CMK (cell line): ENCODE results near the gene OOEP.
"Not testable (repeated sequence)": the region's sequence is repeated elsewhere in the genome, so short reads cannot be mapped to it uniquely, and the experiment has no call there.

Experiments used
- DNase-seq: peaks from one replicate; pipeline ENCODE4 v3.0.0-alpha.2; 2010; ENCODE audit warnings: low read depth

The OOEP gene

DNA sequence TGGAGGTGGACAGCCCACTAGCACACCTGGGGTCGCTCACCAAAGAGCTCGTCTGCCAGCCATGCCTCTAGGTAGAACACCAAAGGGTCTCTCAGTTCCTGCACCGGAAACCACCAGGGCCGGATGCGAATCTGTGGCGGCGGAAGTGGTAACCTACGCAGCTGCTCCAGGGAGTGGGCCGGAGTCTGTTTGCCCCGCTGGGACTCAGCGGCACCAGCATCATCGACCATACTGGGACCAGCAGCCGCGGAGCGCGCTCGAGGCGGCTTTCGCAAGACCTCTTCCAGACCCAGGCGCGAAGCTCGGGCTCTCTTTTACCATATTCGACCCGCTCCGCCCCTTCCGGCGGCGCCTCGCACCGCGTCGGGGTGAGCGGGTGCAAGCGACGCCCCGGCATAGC lies at the start of gene OOEP:
TSS of gene OOEP (minus strand) at position 335 of the 400 bp plus-strand sequence. CDS start at position 230, 105 bp downstream.
- DNase-seq = no peak

- DNase-seq = no peak
Measured at GRCh38 chr6:73418081-73418741, 48.5 kb upstream of the OOEP start.

GRCh38 chr6:73413102-73413501 lies 43.4 kb upstream of the OOEP start:
- no peak for DNase-seq

GRCh38 chr6:73409395-73409794 lies 39.7 kb upstream of the OOEP start:
- DNase-seq = no peak

DNA sequence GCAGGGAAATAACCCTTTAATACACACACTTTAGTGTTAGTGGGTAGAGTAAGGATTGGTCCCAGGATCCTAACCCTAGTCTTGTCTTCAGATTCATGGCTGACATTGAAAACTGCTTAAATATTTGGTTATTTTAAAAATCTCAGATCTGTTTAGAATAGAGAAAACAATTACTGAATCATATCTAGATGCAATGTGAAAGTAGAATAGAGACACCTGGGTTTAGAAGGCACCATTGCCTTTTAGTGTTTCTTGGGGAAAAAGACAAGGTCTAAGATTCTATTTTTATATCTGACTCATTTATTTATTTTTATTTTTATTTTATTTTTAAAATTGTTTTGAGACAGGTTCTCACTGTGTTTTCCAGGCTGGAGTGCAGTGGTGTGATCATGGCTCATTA lies 31.0 kb upstream of the OOEP start:
- DNase-seq = no peak

DNA sequence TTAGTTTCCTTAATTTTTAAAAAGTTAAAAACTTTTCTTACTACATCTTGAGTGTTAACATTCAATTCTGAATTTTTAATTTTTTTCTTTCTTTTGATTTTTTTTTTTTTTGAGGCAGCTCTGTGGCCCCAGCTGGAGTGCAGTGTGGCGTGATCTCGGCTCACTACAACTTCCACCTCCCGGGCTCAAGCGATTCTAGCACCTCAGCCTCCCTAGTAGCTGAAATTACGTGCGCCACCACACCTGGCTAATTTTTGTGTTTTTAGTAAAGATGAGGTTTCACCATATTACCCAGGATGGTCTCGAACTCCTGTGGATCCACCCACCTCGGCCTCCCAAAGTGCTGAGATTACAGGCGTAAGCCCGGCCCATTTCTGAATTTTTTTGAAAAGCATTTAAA lies 26.2 kb upstream of the OOEP start:
- no peak for DNase-seq

DNA sequence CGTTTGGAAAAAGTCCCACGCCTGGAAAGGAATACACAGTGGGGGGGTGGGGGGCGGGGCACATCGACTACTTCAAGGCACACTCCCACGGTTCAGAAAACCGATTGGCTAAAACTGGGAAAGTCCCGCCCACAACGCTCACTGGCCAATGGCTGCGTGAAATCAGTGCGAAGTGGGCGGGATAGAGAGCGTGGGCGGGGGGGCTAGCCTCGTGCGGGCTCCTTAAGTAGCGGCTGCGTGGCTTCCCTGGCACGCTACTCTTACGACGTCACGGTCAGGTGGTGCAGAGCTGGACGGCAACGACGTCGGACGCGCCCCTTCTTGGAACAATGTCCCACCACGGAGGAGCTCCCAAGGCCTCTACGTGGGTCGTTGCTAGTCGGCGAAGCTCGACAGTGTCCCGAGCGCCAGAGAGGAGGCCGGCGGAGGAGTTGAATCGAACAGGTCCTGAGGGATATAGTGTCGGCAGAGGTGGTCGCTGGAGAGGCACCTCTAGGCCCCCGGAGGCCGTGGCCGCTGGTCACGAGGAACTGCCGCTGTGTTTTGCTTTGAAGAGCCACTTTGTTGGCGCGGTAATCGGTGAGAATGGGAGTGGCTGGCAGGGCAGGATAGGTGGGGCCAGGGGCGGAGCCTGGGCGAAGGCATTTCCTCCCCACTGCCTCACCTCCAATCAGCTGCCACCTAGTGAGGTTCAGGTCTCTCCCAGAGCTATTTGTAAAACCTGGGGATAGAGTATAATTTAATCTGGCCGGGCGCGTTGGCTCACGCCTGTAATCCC lies 25.1 kb upstream of the OOEP start, which contains the start of gene DDX43:
TSS of gene DDX43 (plus strand) at position 252 of the 778 bp plus-strand sequence. CDS start at position 330, 78 bp downstream.
- DNase-seq = peak; percentile 68

- no peak for DNase-seq
Measured at GRCh38 chr6:73393278-73393677, 23.6 kb upstream of the OOEP start.

DNA sequence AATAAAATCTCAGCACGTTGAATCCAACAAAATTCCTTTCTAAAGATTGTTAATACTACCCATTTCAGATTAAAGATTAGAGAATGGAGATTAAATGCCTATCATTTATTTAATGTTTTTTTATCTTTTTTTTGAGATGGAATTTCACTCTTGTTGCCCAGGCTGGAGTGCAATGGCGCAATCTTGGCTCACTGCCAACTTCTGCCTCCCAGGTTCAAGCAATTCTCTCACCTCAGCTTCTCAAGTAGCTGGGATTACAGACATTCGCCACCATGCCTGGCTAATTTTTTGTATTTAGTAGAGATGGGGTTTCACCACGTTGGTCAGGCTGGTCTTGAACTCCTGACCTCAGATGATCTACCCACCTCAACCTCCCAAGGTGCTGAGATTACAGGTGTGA lies 22.5 kb upstream of the OOEP start:
- DNase-seq = not testable (repeated sequence)

- DNase-seq = no peak
Measured at GRCh38 chr6:73391675-73392074, 22.0 kb upstream of the OOEP start.

DNA sequence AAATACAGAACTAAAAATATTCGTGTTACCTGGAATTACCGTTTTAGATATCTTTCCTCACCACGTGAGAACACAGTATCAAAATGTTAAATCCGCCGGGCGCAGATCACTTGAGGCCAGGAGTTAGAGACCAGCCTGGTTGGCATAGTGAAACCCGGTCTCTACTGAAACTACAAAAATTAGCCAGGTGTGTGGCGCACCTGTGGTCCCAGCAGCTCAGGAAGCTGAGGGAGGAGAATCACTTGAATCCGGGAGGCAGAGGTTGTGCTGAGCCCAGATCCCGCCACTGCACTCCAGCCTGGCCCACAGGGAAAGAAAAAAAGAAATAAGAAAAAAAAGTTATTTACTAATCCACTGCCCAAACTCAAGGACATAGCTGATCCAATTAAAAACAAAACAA lies 20.2 kb upstream of the OOEP start:
- DNase-seq = no peak

- peak; percentile 35 for DNase-seq
Measured at GRCh38 chr6:73388800-73389512, 19.3 kb upstream of the OOEP start.

DNA sequence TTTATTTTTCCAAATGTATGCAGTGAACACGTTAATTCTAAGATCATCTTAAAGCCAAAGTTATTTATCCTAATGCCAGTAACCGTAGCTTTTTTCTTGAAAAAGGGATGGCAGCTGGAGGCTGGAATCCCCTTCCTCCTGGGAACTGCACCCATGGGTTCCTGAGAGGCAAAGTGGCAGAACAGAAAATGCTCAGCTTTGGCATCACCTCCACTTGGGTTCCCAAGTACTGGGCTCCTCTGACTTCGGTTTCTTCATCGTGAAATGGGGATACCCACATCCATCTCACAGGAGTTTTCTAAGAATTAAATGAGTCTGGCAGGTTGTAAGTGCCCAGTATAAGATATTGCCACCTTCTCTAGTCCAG lies 18.7 kb upstream of the OOEP start:
- no peak for DNase-seq

DNA sequence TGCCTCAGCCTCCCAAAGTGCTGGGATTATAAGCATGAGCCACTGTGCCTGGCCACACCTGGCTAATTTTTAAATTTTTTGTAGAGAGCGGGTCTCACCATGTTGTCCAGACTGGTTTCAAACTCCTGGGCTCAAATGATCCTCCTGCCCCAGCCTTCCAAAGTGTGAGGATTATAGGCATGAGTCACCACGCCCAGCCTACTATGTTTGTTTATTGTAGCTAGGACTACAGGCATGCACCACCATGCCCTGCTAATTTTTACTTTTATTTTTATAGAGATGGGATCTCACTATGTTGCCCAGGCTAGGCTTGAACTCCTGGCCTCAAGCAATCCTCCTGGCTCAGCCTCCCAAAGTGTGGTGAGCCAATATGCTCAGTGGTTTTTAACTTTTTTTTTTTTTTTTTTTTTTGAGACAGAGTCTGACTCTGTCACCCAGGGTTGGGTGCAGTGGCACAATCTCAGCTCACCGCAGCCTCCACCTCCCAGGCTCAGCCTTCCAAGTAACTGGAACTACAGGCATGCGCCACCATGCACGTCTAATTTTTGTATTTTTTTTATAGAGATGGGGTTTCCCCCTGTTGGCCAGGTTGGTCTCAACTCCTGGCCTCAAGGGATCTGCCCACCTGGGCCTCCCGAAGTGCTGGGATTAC lies 12.9 kb upstream of the OOEP start:
- DNase-seq = no peak

GRCh38 chr6:73381531-73381930 lies 11.8 kb upstream of the OOEP start:
- DNase-seq = not testable (repeated sequence)

- no peak for DNase-seq
Measured at GRCh38 chr6:73377225-73377624, 7.5 kb upstream of the OOEP start.

- no peak for DNase-seq
Measured at GRCh38 chr6:73375216-73375615, 5.5 kb upstream of the OOEP start.

- DNase-seq = no peak
Measured at GRCh38 chr6:73372516-73372915, 2.8 kb upstream of the OOEP start.

- no peak for DNase-seq
Measured at GRCh38 chr6:73371984-73372383, 2.3 kb upstream of the OOEP start.

GRCh38 chr6:73369157-73369556 lies 540 bp downstream of the OOEP start:
- no peak for DNase-seq

GRCh38 chr6:73368675-73369074 lies 1.0 kb downstream of the OOEP start:
- DNase-seq = no peak

- no peak for DNase-seq
Measured at GRCh38 chr6:73367761-73368355, 1.8 kb downstream of the OOEP start.
